ENCODE measurements around the gene RASA2. TPM values are rescaled to one million over a fixed set of nuclear protein-coding genes. Genes with fewer than 3 reads are reported as not detected.

The RASA2 gene
- total and polyA plus RNA-seq, 10 donors: 9.4 to 90.6 (median 45.3) TPM

GRCh38 chr3:141570068-141570467, 83.2 kb downstream of the RASA2 start:
- DNase-seq: no peak
- Histone ChIP-seq H3K27ac (no peak overlapping the region), H3K36me3 (peaks cover 0 to 82% (median 47%) of the 10 kb centered on the region in 6 donors), H3K27me3 (replicated peaks in 1 of 7) (no peaks in the 10 kb centered on the region), H3K4me3 (no peak overlapping the region), H3K4me1 (peaks cover 0 to 5% (median 0%) of the 10 kb centered on the region in 6 donors), H3K9me3 (no peaks in the 10 kb centered on the region)
- no peak for TF ChIP-seq POLR2A (IDR thresholded peaks at IDR 0.05)
- TF ChIP-seq POLR2AphosphoS5 (IDR thresholded peaks at IDR 0.05): no peak
- intact Hi-C loops (cut with DNase I; ENCODE audit: low total_unique reads): loop anchor here (10.0 kb wide), 1 partner anchor 165 kb away; the partner anchor contains the start of gene RNF7
- 95 to 99% (median 96%) methylated on average over 6 of the region's 6 CpGs for WGBS, 5 donors

- Histone ChIP-seq H3K27ac (peak overlapping the region in 3 of 8 donors; percentile 6 to 45 (median 31)), H3K4me3 (no peak overlapping the region), H3K36me3 (peaks cover 0 to 96% (median 64%) of the 10 kb centered on the region in 6 donors), H3K9me3 (no peaks in the 10 kb centered on the region), H3K27me3 (replicated peaks in 1 of 7) (no peaks in the 10 kb centered on the region), H3K4me1 (peaks cover 0 to 16% (median 8%) of the 10 kb centered on the region in 6 donors)
- TF ChIP-seq POLR2A (IDR thresholded peaks at IDR 0.05): no peak
- TF ChIP-seq, protein P1, sequence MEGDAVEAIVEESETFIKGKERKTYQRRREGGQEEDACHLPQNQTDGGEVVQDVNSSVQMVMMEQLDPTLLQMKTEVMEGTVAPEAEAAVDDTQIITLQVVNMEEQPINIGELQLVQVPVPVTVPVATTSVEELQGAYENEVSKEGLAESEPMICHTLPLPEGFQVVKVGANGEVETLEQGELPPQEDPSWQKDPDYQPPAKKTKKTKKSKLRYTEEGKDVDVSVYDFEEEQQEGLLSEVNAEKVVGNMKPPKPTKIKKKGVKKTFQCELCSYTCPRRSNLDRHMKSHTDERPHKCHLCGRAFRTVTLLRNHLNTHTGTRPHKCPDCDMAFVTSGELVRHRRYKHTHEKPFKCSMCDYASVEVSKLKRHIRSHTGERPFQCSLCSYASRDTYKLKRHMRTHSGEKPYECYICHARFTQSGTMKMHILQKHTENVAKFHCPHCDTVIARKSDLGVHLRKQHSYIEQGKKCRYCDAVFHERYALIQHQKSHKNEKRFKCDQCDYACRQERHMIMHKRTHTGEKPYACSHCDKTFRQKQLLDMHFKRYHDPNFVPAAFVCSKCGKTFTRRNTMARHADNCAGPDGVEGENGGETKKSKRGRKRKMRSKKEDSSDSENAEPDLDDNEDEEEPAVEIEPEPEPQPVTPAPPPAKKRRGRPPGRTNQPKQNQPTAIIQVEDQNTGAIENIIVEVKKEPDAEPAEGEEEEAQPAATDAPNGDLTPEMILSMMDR (IDR thresholded peaks at IDR 0.05 in 8 of 11, conservative IDR thresholded peaks at IDR 0.05 in 3 of 11): peak in 8 of 11 experiments; percentile 37 to 70 (median 55)
- no peak for TF ChIP-seq POLR2AphosphoS5 (IDR thresholded peaks at IDR 0.05)
- WGBS, 5 donors: 82 to 89% (median 87%) methylated on average over 13 of the region's 13 CpGs
- no peak for DNase-seq
- intact Hi-C loops (cut with DNase I; ENCODE audit: low total_unique reads): loop anchor here (10.0 kb wide), 1 partner anchor 159 kb away; the partner anchor contains the start of gene RNF7
These were observed 89.3 kb downstream of the RASA2 start for GRCh38 chr3:141575879-141576743.

DNA sequence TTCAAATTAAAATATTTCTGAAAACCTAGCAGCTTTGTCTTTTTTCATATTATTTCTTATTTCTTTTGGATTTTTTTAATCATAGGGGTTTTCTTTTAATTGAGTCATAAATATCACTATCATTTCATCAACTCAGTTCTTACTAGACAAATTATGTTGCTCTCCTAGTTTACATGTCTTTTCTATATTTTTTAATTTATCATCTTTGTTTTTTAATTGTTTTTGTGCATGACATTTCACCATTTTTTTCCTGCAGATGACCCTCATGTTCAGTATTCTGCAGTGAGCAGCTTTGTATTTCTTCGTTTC, 89.9 kb downstream of the RASA2 start:
- Histone ChIP-seq H3K27ac (peak overlapping the region in 1 of 8 donors; percentile 45), H3K36me3 (peaks cover 3 to 96% (median 63%) of the 10 kb centered on the region in 6 donors), H3K9me3 (no peaks in the 10 kb centered on the region), H3K27me3 (replicated peaks in 1 of 7) (no peaks in the 10 kb centered on the region), H3K4me3 (no peak overlapping the region), H3K4me1 (peaks cover 0 to 16% (median 8%) of the 10 kb centered on the region in 6 donors)
- TF ChIP-seq POLR2A (IDR thresholded peaks at IDR 0.05) (no peak), POLR2AphosphoS5 (IDR thresholded peaks at IDR 0.05) (no peak)
- TF ChIP-seq, protein P1 (IDR thresholded peaks at IDR 0.05 in 8 of 11, conservative IDR thresholded peaks at IDR 0.05 in 3 of 11): no peak
- DNase-seq: no peak
- WGBS, 5 donors: 95 to 100% (median 98%) methylated on average over 1 of the region's 1 CpG
- intact Hi-C loops (cut with DNase I; ENCODE audit: low total_unique reads): loop anchor here (10.0 kb wide), 1 partner anchor 158 kb away; the partner anchor contains the start of gene RNF7

GRCh38 chr3:141578202-141578973, 91.6 kb downstream of the RASA2 start:
- Histone ChIP-seq H3K27ac (no peak overlapping the region), H3K36me3 (peaks cover 3 to 96% (median 59%) of the 10 kb centered on the region in 6 donors), H3K27me3 (replicated peaks in 1 of 7) (no peaks in the 10 kb centered on the region), H3K9me3 (no peaks in the 10 kb centered on the region), H3K4me1 (peaks cover 0 to 16% (median 8%) of the 10 kb centered on the region in 6 donors), H3K4me3 (no peak overlapping the region)
- intact Hi-C loops (cut with DNase I; ENCODE audit: low total_unique reads): loop anchor here (10.0 kb wide), 1 partner anchor 156 kb away; the partner anchor contains the start of gene RNF7
- DNase-seq: no peak
- TF ChIP-seq, protein P1 (IDR thresholded peaks at IDR 0.05 in 8 of 11, conservative IDR thresholded peaks at IDR 0.05 in 3 of 11): no peak
- TF ChIP-seq POLR2A (IDR thresholded peaks at IDR 0.05) (no peak), POLR2AphosphoS5 (IDR thresholded peaks at IDR 0.05) (no peak)
- WGBS, 5 donors: 92 to 97% (median 94%) methylated on average over 4 of the region's 4 CpGs
